ENCODE results near the gene PLSCR2. TPM values are rescaled to one million over a fixed set of nuclear protein-coding genes. Genes with fewer than 3 reads are reported as not detected.
"Not testable (repeated sequence)": the region's sequence is repeated elsewhere in the genome, so short reads cannot be mapped to it uniquely, and the experiment has no call there.

Gene PLSCR2
- total RNA-seq, 2 donors from 2014 or later: 0.70 to 2.7 TPM

GRCh38 chr3:146493761-146494160, 24.4 kb upstream of the PLSCR2 start:
- intact Hi-C loops (cut with DNase I, micrococcal nuclease): no loop called here
- DNase-seq: no peak
- ATAC-seq: no peak

GRCh38 chr3:146493221-146493620, 23.9 kb upstream of the PLSCR2 start:
- ATAC-seq: no peak
- DNase-seq: no peak
- intact Hi-C loops (cut with DNase I, micrococcal nuclease): no loop called here

GRCh38 chr3:146491303-146491702, 21.9 kb upstream of the PLSCR2 start:
- intact Hi-C loops (cut with DNase I, micrococcal nuclease): no loop called here
- DNase-seq (no peak), ATAC-seq (no peak)

- intact Hi-C loops (cut with DNase I, micrococcal nuclease): no loop called here
- DNase-seq: no peak
Measured at GRCh38 chr3:146485297-146485696, 15.9 kb upstream of the PLSCR2 start.

GRCh38 chr3:146476094-146476740, 6.9 kb upstream of the PLSCR2 start:
- ATAC-seq (no peak), DNase-seq (no peak)
- intact Hi-C loops (cut with DNase I, micrococcal nuclease): no loop called here

More at GRCh38 chr3:146485297-146485696, 15.9 kb upstream of the PLSCR2 start:
- no peak for ATAC-seq

GRCh38 chr3:146474976-146475375, 5.6 kb upstream of the PLSCR2 start:
- intact Hi-C loops (cut with DNase I, micrococcal nuclease); ATAC-seq; DNase-seq: not testable (repeated sequence)

GRCh38 chr3:146473726-146474125, 4.4 kb upstream of the PLSCR2 start:
- intact Hi-C loops (cut with DNase I, micrococcal nuclease): no loop called here
- ATAC-seq: no peak
- DNase-seq: no peak

GRCh38 chr3:146472611-146473010, 3.2 kb upstream of the PLSCR2 start:
- DNase-seq (no peak), ATAC-seq (no peak)
- intact Hi-C loops (cut with DNase I, micrococcal nuclease): no loop called here

- DNase-seq (no peak), ATAC-seq (no peak)
- intact Hi-C loops (cut with DNase I, micrococcal nuclease): no loop called here
Measured at GRCh38 chr3:146471012-146471411, 1.7 kb upstream of the PLSCR2 start.

GRCh38 chr3:146470425-146470990, 1.1 kb upstream of the PLSCR2 start:
- ATAC-seq: peak; percentile 24
- no peak for DNase-seq
- intact Hi-C loops (cut with DNase I, micrococcal nuclease): no loop called here

- DNase-seq: no peak
- intact Hi-C loops (cut with DNase I, micrococcal nuclease): no loop called here
- peak; percentile 1 for ATAC-seq
Measured at GRCh38 chr3:146468671-146469149, 651 bp downstream of the PLSCR2 start.

- intact Hi-C loops (cut with DNase I, micrococcal nuclease): no loop called here
- DNase-seq (peak in 1 of 2 donors; percentile 18), ATAC-seq (no peak)
Measured at GRCh38 chr3:146468234-146468633, 1.1 kb downstream of the PLSCR2 start.

GRCh38 chr3:146466604-146467003, 2.8 kb downstream of the PLSCR2 start:
- intact Hi-C loops (cut with DNase I, micrococcal nuclease): no loop called here

GRCh38 chr3:146465693-146466465, 3.5 kb downstream of the PLSCR2 start:
- intact Hi-C loops (cut with DNase I, micrococcal nuclease): no loop called here
- ATAC-seq (no peak), DNase-seq (no peak)

More at GRCh38 chr3:146466604-146467003, 2.8 kb downstream of the PLSCR2 start:
- DNase-seq (no peak), ATAC-seq (no peak)

- ATAC-seq (no peak), DNase-seq (no peak)
- intact Hi-C loops (cut with DNase I, micrococcal nuclease): no loop called here
Measured at GRCh38 chr3:146464783-146465182, 4.6 kb downstream of the PLSCR2 start.

- no peak for DNase-seq
- ATAC-seq: no peak
- intact Hi-C loops (cut with DNase I, micrococcal nuclease): no loop called here
Measured at GRCh38 chr3:146464005-146464595, 5.3 kb downstream of the PLSCR2 start.

- ATAC-seq (no peak), DNase-seq (no peak)
- intact Hi-C loops (cut with DNase I, micrococcal nuclease): no loop called here
Measured at GRCh38 chr3:146454796-146455195, 14.6 kb downstream of the PLSCR2 start.

GRCh38 chr3:146449613-146450012, 19.7 kb downstream of the PLSCR2 start:
- no peak for DNase-seq
- ATAC-seq: no peak
- intact Hi-C loops (cut with DNase I, micrococcal nuclease): no loop called here

- DNase-seq (no peak), ATAC-seq (no peak)
- intact Hi-C loops (cut with DNase I, micrococcal nuclease): no loop called here
Measured at GRCh38 chr3:146449076-146449475, 20.3 kb downstream of the PLSCR2 start.

- DNase-seq (no peak), ATAC-seq (no peak)
- intact Hi-C loops (cut with DNase I, micrococcal nuclease): no loop called here
Measured at GRCh38 chr3:146446026-146446425, 23.3 kb downstream of the PLSCR2 start.
